ENCODE measurements around the gene ST3GAL3.

The ST3GAL3 gene

GRCh38 chr1:43882763-43883162 lies 175.4 kb downstream of the ST3GAL3 start:
- no peak for DNase-seq

DNA sequence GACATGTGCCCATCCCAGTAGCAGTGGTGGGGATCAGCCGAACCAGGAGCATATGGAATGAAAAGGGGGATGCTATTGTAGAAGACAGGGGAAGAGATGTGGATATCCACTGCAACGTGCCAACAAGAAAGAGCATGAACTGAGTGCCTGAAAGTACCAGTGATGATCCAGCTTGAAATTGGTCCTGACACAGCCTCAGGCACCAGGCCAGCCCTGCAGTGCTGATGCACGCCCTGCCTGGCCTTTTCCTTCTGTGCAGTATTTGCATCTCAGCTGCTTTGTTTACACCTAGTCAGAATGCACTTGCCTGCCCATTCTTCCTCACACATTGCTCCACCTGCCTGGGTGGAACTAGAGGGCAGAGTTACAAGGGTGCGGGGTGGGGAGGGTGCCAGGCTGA lies 176.0 kb downstream of the ST3GAL3 start:
- no peak for DNase-seq

GRCh38 chr1:43885279-43885801 lies 178.0 kb downstream of the ST3GAL3 start:
- DNase-seq = no peak

DNA sequence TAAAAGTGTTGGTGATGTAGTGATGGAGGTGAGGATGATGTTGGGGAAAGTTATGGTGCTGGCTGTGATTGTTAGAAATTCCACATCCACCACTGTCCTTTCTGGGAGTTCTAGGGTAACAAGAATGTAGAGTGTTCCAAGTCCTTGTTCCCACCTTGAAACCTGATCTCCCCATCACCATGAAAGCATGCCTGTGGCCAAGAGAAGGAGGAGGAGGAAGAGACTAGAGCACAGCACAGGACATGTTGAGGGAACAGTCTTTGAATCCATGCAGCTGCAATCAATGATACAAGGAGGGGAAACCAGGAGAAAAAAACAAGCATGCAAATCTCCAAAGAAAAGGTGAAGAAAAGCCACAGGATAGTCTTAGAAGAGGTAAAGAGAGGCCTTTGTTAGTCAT lies 180.4 kb downstream of the ST3GAL3 start:
- DNase-seq = no peak

- DNase-seq = no peak
These were observed 183.5 kb downstream of the ST3GAL3 start for GRCh38 chr1:43890815-43891214.

DNA sequence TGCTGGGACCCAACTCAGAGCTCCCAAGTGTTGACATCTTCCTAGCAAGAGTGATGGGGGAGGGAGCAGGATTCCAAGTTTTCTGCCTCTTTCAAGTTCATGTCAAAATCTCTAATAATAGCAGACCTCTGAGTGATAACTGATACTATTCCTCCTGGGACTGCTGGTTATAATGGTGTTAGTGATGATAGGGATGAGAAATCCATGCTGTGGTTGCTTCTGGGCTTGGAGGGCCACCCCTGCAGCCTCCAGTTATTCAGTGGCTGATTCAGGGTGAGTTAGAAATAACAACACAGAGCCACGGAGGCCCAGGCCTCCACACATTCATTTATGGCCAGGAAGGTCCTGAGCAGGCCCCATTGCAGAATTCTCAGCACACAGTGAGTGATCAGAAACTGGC lies 185.7 kb downstream of the ST3GAL3 start:
- DNase-seq = no peak

GRCh38 chr1:43898981-43899380 lies 191.6 kb downstream of the ST3GAL3 start:
- DNase-seq = no peak

DNA sequence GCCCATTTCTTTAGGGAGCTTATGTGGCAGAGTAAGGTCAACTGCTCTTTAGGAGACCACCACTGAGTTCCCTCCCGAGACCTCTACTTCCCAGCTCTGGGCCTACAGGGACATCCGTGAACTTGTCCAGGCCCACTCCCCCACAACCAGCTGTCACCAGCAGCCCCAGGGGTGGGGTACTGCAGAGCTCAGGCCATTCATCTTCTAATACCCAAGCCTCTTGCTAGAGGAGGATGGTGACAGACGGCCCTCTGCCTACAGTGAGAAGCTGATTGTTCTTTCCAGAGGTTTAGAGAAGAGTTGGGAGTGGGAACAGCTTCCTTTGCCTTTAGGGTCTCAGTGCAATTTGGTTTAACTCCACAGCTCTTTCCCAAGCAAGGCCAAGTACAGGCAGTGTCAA lies 193.1 kb downstream of the ST3GAL3 start:
- DNase-seq = no peak

DNA sequence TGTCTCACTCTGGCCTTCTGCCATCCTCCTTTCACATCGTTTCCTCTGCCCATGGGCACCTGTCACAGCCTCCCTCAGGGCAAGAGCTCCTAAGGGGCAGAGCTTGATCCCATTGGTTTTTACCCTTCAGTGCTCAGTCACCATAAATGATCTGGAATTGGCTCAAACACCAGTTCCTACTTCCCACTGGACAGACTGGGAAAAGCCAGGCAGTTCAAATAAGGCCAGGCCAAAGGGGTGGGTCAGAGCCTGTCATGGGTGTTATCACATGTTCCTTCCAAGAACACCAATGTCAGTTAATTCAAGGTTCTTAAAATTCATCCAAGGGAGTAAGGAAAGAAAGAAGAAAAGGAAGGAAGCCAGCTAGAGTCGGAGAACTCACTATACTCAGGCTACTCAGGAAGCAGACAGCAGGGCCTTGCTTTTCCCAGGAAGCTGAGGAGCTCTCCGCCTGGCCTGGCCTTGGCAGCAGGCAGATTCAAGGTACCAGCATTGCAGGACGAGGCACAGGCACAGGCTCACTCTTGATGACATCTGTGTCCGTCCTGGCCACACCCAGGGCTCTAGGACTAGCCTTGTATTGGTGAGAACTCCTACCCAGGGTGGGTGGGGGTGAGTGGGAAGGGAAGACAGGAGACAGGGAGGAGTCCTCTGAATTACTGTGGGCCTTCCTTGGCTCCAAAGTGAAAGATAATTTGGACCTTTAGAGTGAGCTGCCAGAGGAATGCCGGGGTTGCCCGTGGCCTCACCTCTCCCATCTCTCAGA lies 194.0 kb downstream of the ST3GAL3 start:
- no peak for DNase-seq

- DNase-seq = no peak
These were observed 194.9 kb downstream of the ST3GAL3 start for GRCh38 chr1:43902058-43902831.

DNA sequence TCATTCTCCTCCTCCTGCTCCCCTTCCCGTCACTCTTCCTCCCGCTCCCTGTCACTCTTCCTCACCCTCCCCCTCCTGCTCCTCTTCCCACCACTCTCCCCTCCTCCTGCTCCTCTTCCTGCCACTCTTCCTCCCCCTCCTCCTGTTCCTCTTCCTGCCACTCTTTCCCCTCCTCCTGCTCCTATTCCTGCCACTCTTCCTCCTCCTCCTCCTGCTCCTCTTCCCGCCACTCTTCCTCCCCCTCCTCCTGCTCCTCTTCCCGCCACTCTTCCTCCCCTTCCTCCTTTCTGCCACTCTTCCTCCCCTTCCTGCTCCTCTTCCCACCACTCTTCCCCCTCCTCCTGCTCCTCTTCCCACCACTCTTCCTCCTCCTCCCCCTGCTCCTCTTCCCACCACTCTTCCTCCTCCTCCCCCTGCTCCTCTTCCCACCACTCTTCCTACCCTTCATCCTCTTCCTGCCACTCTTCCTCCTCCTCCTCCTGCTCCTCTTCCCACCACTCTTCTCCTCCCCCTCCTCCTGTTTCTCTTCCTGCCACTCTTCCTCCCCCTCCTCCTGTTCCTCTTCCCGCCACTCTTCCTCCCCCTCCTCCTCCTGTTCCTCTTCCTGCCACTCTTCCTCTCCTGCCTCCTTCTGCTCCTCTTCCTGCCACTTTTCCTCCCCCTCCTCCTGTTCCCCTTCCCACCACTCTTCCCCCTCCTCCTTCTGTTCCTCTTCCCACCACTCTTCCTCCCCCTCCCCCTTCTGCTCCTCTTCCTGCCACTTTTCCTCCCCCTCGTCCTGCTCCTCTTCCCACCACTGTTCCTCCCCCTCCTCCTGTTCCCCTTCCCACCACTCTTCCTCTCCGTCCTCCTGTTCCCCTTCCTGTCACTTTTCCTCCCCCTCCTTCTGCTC lies 197.6 kb downstream of the ST3GAL3 start:
- DNase-seq = no peak

GRCh38 chr1:43908226-43908625 lies 200.9 kb downstream of the ST3GAL3 start:
- no peak for DNase-seq

DNA sequence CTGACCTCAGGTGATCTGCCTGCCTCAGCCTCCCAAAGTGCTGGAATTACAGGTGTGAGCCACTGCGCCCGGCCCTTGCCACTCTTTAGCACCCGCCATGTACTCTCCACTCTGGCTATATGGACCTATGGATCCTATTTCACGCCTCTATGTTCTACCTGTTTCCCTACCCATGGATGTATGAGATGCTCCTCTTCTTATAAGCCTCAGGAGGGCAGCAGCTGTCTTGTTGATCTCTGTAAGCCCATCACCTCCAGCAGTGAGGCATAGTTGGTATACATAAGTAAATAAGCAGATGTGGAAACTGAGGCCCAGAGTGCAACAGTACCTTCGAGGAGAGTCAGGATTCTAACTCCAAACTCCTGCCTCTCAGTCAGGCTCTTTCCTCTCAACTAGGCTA lies 201.5 kb downstream of the ST3GAL3 start:
- DNase-seq = no peak

GRCh38 chr1:43910343-43910742 lies 203.0 kb downstream of the ST3GAL3 start:
- DNase-seq = no peak

DNA sequence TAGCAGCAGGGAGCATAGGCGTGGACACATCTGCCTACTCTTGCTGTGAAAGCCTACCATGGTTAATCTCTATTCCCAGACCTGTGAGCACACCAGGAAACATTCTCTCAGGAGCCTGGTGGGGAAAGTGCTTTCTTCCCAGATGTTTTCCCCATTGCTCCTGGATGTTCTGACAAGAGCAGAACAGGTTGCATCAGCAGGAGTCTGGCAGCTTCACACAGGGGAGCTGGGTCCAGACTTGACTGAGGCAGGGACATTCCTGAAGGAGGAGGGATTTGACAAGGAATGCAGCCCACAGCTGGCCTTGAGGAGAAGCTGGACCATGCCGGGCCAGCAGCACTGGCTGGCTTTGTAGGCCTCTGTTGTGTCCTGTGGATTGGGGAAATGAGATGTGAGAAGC lies 205.3 kb downstream of the ST3GAL3 start:
- no peak for DNase-seq

- no peak for DNase-seq
These were observed 205.7 kb downstream of the ST3GAL3 start for GRCh38 chr1:43913051-43913501.

- no peak for DNase-seq
These were observed 206.5 kb downstream of the ST3GAL3 start for GRCh38 chr1:43913666-43914360.

- DNase-seq = no peak
These were observed 207.5 kb downstream of the ST3GAL3 start for GRCh38 chr1:43914576-43915525.

DNA sequence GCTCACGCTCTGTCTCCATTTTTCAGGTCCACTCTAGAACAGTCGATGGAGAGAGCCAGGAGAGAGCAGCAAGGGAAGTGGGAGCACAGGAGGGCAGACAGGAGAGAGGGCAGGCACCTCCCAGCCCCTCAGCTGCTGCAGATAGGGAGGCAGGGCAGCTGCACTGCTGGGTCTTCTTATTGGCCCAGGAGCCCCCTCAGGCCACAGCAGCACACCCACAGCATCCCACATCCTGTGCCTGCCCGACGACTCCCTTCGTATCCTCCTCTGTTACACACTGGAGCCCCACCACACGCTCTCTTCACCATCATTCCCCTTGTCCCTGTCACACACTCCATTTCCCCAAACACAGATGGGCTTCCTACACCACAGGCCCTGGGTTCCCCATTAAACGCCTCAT lies 212.6 kb downstream of the ST3GAL3 start:
- DNase-seq = no peak

DNA sequence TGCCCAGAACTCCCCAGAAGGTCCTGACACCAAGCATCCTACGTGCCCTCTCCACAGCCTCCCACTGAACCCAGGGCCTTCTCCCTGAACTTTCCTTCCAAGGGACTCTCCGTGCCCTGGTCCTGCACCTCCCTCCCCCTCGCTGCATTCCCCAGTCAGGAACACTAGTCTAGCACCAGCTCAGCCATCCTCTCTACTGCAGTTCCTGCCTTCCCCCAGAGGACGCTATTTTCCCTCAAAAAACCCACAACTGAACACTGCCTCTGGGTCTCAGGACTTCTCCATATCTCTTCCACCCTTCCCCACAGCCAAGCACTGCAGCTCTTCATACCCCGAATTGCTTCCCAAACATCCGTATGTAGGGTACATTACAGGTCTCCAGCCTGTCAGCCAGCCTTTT lies 213.7 kb downstream of the ST3GAL3 start:
- DNase-seq = no peak

GRCh38 chr1:43924516-43924915 lies 217.2 kb downstream of the ST3GAL3 start:
- no peak for DNase-seq
